GM12878 (cell line): ENCODE data around the gene OR10K2. TPM values are rescaled to one million over a fixed set of nuclear protein-coding genes. Genes with fewer than 3 reads are reported as not detected.

Experiments
- ATF3 ChIP-seq: IDR thresholded peaks from 2 replicates; pipeline ENCODE4 v1.6.1; 2011; ENCODE audit warnings: low read depth, mild to moderate bottlenecking, low read length, moderate library complexity, borderline replicate concordance; ENCODE audit errors: extremely low read depth
- BCL11A ChIP-seq: IDR thresholded peaks from 2 replicates; pipeline ENCODE4 v1.6.1; 2011; ENCODE audit warnings: low read depth, low read length
- BCL3 ChIP-seq: IDR thresholded peaks from 2 replicates; pipeline ENCODE4 v1.6.1; 2011; ENCODE audit warnings: borderline replicate concordance, low read depth, mild to moderate bottlenecking, moderate library complexity, low read length; ENCODE audit not compliant: insufficient read depth, poor library complexity, severe bottlenecking
- BMI1 ChIP-seq: fragments of 450-650 bp; IDR thresholded peaks from 2 replicates; pipeline ENCODE4 v1.6.1; 2016; ENCODE audit warnings: mild to moderate bottlenecking, moderate library complexity, borderline replicate concordance
- CBX3 ChIP-seq: fragments of 200-600 bp; sonication (generic); IDR thresholded peaks from 2 replicates; pipeline ENCODE4 v1.6.1; 2016; ENCODE audit warnings: low read depth, borderline replicate concordance
- CHD1 ChIP-seq: IDR thresholded peaks from 2 replicates; pipeline ENCODE4 v1.6.1; 2012; ENCODE audit warnings: low read depth, low read length, improper control_type of control experiment
- EP300 ChIP-seq, 2 experiments: fragments of 150-350 bp in 1 of 2; IDR thresholded peaks; 2 replicates each; pipeline ENCODE4 v1.6.1; 2011 to 2012; ENCODE audit warnings: low read depth in 2 of 2, low read length in 2 of 2, borderline replicate concordance in 1 of 2, improper control_type of control experiment in 1 of 2, inconsistent platforms in 1 of 2; ENCODE audit not compliant: control insufficient read depth in 1 of 2
- IKZF1 ChIP-seq: fragments of 450-650 bp; conservative IDR thresholded peaks from 2 replicates; pipeline ENCODE4 v1.6.1; 2017; ENCODE audit warnings: antibody characterized with exemption, mild to moderate bottlenecking
- IRF3 ChIP-seq: fragments of 450-650 bp; IDR thresholded peaks from 2 replicates; pipeline ENCODE4 v1.6.1; 2014; ENCODE audit warnings: mild to moderate bottlenecking
- MEF2A ChIP-seq: IDR thresholded peaks from 2 replicates; pipeline ENCODE4 v1.6.1; 2011; ENCODE audit warnings: low read depth, mild to moderate bottlenecking, low read length, moderate library complexity; ENCODE audit not compliant: insufficient read depth
- MEF2B ChIP-seq: fragments of 450-650 bp; IDR thresholded peaks from 2 replicates; pipeline ENCODE4 v1.6.1; 2018; ENCODE audit warnings: mild to moderate bottlenecking, moderate library complexity; ENCODE audit not compliant: partially characterized antibody, poor library complexity, severe bottlenecking
- MTA2 ChIP-seq: fragments of 450-650 bp; IDR thresholded peaks from 2 replicates; pipeline ENCODE4 v1.6.1; 2016; ENCODE audit warnings: low read depth, mild to moderate bottlenecking, moderate library complexity
- NBN ChIP-seq: fragments of 450-650 bp; IDR thresholded peaks from 2 replicates; pipeline ENCODE4 v1.6.1; 2016
- NR2C2 ChIP-seq: IDR thresholded peaks from 2 replicates; pipeline ENCODE4 v1.6.1; 2011; ENCODE audit warnings: borderline replicate concordance, low read depth; ENCODE audit not compliant: control insufficient read depth, insufficient read length
- POU2F2 ChIP-seq: IDR thresholded peaks from 3 replicates; pipeline ENCODE4 v1.6.1; 2011; ENCODE audit warnings: low read depth, mild to moderate bottlenecking, low read length, borderline replicate concordance
- RB1 ChIP-seq: fragments of 450-650 bp; formaldehyde crosslinking; IDR thresholded peaks from 2 replicates; pipeline ENCODE4 v1.6.1; 2017; ENCODE audit warnings: mild to moderate bottlenecking, borderline replicate concordance
- RELA ChIP-seq: fragments of 450-650 bp; IDR thresholded peaks from 2 replicates; pipeline ENCODE4 v1.8.0; 2014; ENCODE audit warnings: borderline replicate concordance; ENCODE audit not compliant: partially characterized antibody
- RELB ChIP-seq: fragments of 450-650 bp; IDR thresholded peaks from 2 replicates; pipeline ENCODE4 v1.6.1; 2017; ENCODE audit warnings: low read depth, mild to moderate bottlenecking, moderate library complexity
- SP1 ChIP-seq: IDR thresholded peaks from one replicate; pipeline ENCODE4 v1.6.1; 2011; ENCODE audit warnings: low read depth, low read length
- TCF12 ChIP-seq: IDR thresholded peaks from 2 replicates; pipeline ENCODE4 v1.6.1; 2011; ENCODE audit warnings: low read depth, mild to moderate bottlenecking, low read length
- ZBED1 ChIP-seq: IDR thresholded peaks from 2 replicates; pipeline ENCODE4 v1.6.1; 2016; ENCODE audit warnings: borderline replicate concordance
- ZBTB33 ChIP-seq: fragments of 450-650 bp; IDR thresholded peaks from 2 replicates; pipeline ENCODE4 v1.6.1; 2017; ENCODE audit warnings: mild to moderate bottlenecking
- ZNF24 ChIP-seq: fragments of 450-650 bp; IDR thresholded peaks from 2 replicates; pipeline ENCODE4 v1.6.1; 2017; ENCODE audit warnings: antibody characterized with exemption, mild to moderate bottlenecking
- polyA plus RNA-seq, 11 experiments: library from polyadenylated mRNA; depleted of rRNA in 4 of 11; unstranded in 6 of 11; stranded (reverse) in 5 of 11; fragments of >200 nt; fragmentation: Nextera tagmentation in 4 of 11; fragmentation: Illumina TruSeq in 1 of 11; extraction: Ambion mirVana in 4 of 11; extraction: Trizol in 1 of 11; gene quantifications; 1 replicate in 1 of 11; 2 replicates in 10 of 11; pipeline versions ENCODE4 v1.2.1 to v1.2.3, GENCODE V29; 2011 to 2016; ENCODE audit warnings: inconsistent platforms in 2 of 11, missing spikeins in 2 of 11, low read depth in 1 of 11
- total RNA-seq, 4 experiments: library from RNA; depleted of rRNA in 3 of 4; stranded (reverse); fragments of >200 nt in 3 of 4; fragmentation: Illumina TruSeq in 1 of 4; extraction: Trizol in 1 of 4; gene quantifications; 2 replicates each; pipeline versions ENCODE4 v1.2.1 to v1.2.3, GENCODE V29; 2013 to 2021

OR10K2 gene
- total and polyA plus RNA-seq, 10 of the 15 experiments (the other 5 are each of a cell fraction or from before 2014, with no cell fraction given), result not detected

GRCh38 chr1:158371188-158371953, 54.7 kb downstream of the OR10K2 start (continued):
- TF ChIP-seq POU2F2, result no peak
- TF ChIP-seq ZNF24, result no peak
- no peak for TF ChIP-seq NBN
- TF ChIP-seq SP1, result no peak
- TF ChIP-seq BMI1, result no peak
- no peak for TF ChIP-seq NR2C2
- no peak for TF ChIP-seq ZBED1
- TF ChIP-seq ZBTB33, result no peak
- TF ChIP-seq ATF3, result no peak
- TF ChIP-seq RB1, result no peak
- no peak for TF ChIP-seq TCF12
- TF ChIP-seq RELA, result peak; percentile 54
- peak; percentile 43; the same call in 1 of the 2 replicates for TF ChIP-seq MTA2
- peak; percentile 46; the same call in 1 of the 2 replicates for TF ChIP-seq RELB
- TF ChIP-seq CHD1, result no peak
- TF ChIP-seq MEF2A, result no peak
- TF ChIP-seq MEF2B, result no peak
- TF ChIP-seq BCL3, result no peak
- peak; percentile 48; the same call in 1 of the 2 replicates for TF ChIP-seq IKZF1
- TF ChIP-seq EP300 (IDR thresholded peaks at IDR 0.05; ENCODE audit: borderline replicate concordance in 1 of 2, control insufficient read depth in 1 of 2, low read depth in 2 of 2, low read length in 2 of 2), result no peak
- TF ChIP-seq BCL11A, result peak; percentile 17; the same call in 1 of the 2 replicates
- TF ChIP-seq CBX3, result no peak
- TF ChIP-seq IRF3, result no peak
